HUES64 (cell line): Measurements from ENCODE around the gene MUC5B.

Experiments used
- H3K27ac ChIP-seq: 2 replicates; pipeline ENCODE4 v1.7.0; 2013; ENCODE audit warnings: low read depth, low read length, inconsistent platforms
- H3K27me3 ChIP-seq: 2 replicates; pipeline ENCODE4 v1.6.1; 2013; ENCODE audit warnings: mild to moderate bottlenecking, low read length; ENCODE audit not compliant: insufficient read depth
- H3K36me3 ChIP-seq: 2 replicates; pipeline ENCODE4 v1.6.1; 2013; ENCODE audit warnings: mild to moderate bottlenecking, low read length; ENCODE audit not compliant: insufficient read depth
- H3K4me1 ChIP-seq: 2 replicates; pipeline ENCODE4 v1.6.1; 2013; ENCODE audit warnings: mild to moderate bottlenecking, low read length, moderate library complexity; ENCODE audit not compliant: insufficient read depth
- H3K4me3 ChIP-seq: 2 replicates; pipeline ENCODE4 v1.5.1; 2013; ENCODE audit warnings: mild to moderate bottlenecking, low read length, moderate library complexity
- H3K9ac ChIP-seq: 2 replicates; pipeline ENCODE4 v1.6.1; 2013; ENCODE audit warnings: mild to moderate bottlenecking, low read depth, low read length
- H3K9me3 ChIP-seq: 2 replicates; pipeline ENCODE4 v1.6.1; 2013; ENCODE audit warnings: low read depth, low read length; ENCODE audit not compliant: insufficient read depth
- WGBS: fragments of 150-250, 120-280 bp; methylation state at CpG from one replicate; pipeline ENCODE4 v1.1.7; 2013; ENCODE audit warnings: missing lambda C conversion rate; 5-methylcytosine and 5-hydroxymethylcytosine counted together

The MUC5B gene

GRCh38 chr11:1278766-1279673 lies 56.2 kb downstream of the MUC5B start:
- H3K36me3 ChIP-seq = peaks cover 26% of the 10 kb centered on the region
- no peak overlapping the region for H3K27ac ChIP-seq
- no peaks in the 10 kb centered on the region for H3K9me3 ChIP-seq
- H3K4me3 ChIP-seq = no peak overlapping the region
- H3K9ac ChIP-seq = no peak overlapping the region
- WGBS = 96% methylated on average over 40 of the region's 40 CpGs
- no peaks in the 10 kb centered on the region for H3K27me3 ChIP-seq
- no peaks in the 10 kb centered on the region for H3K4me1 ChIP-seq

GRCh38 chr11:1279674-1280055 lies 56.8 kb downstream of the MUC5B start:
- Histone ChIP-seq H3K9me3 (no peaks in the 10 kb centered on the region), H3K27me3 (no peaks in the 10 kb centered on the region), H3K9ac (no peak overlapping the region), H3K4me3 (no peak overlapping the region), H3K27ac (no peak overlapping the region), H3K4me1 (no peaks in the 10 kb centered on the region), H3K36me3 (peaks cover 28% of the 10 kb centered on the region)
- WGBS = 96% methylated on average over 14 of the region's 14 CpGs

DNA sequence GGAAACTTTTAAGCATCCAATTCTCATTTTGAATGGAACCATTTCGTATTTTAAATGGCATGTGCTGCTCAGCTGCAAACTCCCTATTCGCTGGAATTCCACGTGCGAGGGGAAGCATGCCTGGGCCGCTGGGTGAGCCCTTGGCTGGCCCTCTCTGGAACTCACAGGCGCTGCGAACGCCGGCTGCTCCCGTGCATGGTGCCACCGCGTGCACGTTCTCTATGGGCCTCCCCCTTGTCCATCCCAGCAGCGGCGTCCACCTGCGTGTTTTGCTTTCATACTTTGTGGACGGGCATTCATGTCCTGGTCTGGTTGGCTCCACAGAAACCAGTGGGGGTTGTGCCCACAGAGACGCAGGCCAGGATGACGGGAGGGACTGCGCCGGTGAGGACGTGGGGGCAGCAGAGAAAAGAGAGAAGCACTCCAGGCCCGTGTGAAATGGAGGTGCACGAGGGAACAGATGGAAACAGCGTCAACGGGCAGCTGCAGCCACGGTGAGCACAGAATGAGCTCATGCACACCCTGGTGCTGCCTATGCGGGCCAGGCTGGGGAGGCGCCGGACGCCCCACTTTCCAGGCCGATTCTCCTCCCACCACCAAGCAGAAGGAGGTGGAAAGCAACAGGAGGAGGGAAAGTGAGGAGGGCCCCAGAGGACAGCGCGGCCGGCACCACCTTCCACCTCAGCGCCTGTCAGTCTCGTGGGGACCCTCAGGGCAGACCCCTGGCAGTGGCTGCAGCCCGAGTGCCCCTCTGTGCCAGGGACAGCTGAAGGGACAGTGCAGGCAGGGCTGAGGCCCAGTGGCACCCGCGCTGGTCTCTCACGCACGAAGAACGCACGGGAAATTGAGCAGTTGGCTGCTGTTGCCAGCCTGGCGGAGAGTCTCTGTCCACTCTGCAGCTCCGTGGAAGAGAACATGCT lies 57.5 kb downstream of the MUC5B start:
- peaks cover 30% of the 10 kb centered on the region for H3K36me3 ChIP-seq
- no peak overlapping the region for H3K9ac ChIP-seq
- no peaks in the 10 kb centered on the region for H3K9me3 ChIP-seq
- H3K4me3 ChIP-seq = no peak overlapping the region
- H3K27ac ChIP-seq = no peak overlapping the region
- no peaks in the 10 kb centered on the region for H3K4me1 ChIP-seq
- H3K27me3 ChIP-seq = no peaks in the 10 kb centered on the region
- WGBS = 97% methylated on average over 46 of the region's 46 CpGs

GRCh38 chr11:1281326-1281973 lies 58.6 kb downstream of the MUC5B start:
- Histone ChIP-seq H3K27me3 (no peaks in the 10 kb centered on the region), H3K4me1 (no peaks in the 10 kb centered on the region), H3K4me3 (no peak overlapping the region), H3K9ac (no peak overlapping the region), H3K27ac (no peak overlapping the region), H3K36me3 (peaks cover 24% of the 10 kb centered on the region), H3K9me3 (no peaks in the 10 kb centered on the region)
- WGBS = 89% methylated on average over 33 of the region's 33 CpGs

DNA sequence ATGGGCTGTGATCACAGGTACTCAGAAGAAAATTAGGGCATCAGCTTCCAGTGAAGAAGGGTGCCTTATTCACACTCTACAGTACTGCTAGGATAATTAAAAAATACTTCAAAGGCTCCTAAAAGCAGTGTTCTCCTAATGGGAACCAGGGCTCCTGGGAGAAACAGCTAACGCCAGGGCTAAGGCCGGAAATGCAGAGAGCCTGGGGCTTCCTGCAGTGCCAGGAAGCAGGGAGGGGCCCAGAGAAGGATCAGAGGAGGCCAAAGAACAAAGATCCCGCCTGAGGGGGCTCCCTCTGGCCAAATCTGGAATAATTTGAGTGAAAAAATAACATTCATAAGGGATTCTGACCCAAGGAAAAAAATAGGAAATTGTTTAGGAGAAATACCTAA lies 59.1 kb downstream of the MUC5B start:
- H3K4me1 ChIP-seq = no peaks in the 10 kb centered on the region
- WGBS = 42% methylated on average over 3 of the region's 3 CpGs
- no peak overlapping the region for H3K9ac ChIP-seq
- no peaks in the 10 kb centered on the region for H3K27me3 ChIP-seq
- H3K36me3 ChIP-seq = peaks cover 24% of the 10 kb centered on the region
- H3K4me3 ChIP-seq = no peak overlapping the region
- no peaks in the 10 kb centered on the region for H3K9me3 ChIP-seq
- H3K27ac ChIP-seq = no peak overlapping the region

- WGBS = 95% methylated on average over 18 of the region's 18 CpGs
- Histone ChIP-seq H3K9me3 (no peaks in the 10 kb centered on the region), H3K4me3 (no peak overlapping the region), H3K9ac (no peak overlapping the region), H3K36me3 (peaks cover 24% of the 10 kb centered on the region), H3K27me3 (no peaks in the 10 kb centered on the region), H3K4me1 (no peaks in the 10 kb centered on the region), H3K27ac (no peak overlapping the region)
Measured at GRCh38 chr11:1283091-1283511, 60.2 kb downstream of the MUC5B start.

- no peaks in the 10 kb centered on the region for H3K9me3 ChIP-seq
- H3K4me3 ChIP-seq = no peak overlapping the region
- no peaks in the 10 kb centered on the region for H3K27me3 ChIP-seq
- no peak overlapping the region for H3K27ac ChIP-seq
- peaks cover 32% of the 10 kb centered on the region for H3K36me3 ChIP-seq
- H3K9ac ChIP-seq = no peak overlapping the region
- H3K4me1 ChIP-seq = no peaks in the 10 kb centered on the region
- 95% methylated on average over 8 of the region's 8 CpGs for WGBS
Measured at GRCh38 chr11:1283906-1284305, 61.0 kb downstream of the MUC5B start.

- Histone ChIP-seq H3K9me3 (no peaks in the 10 kb centered on the region), H3K36me3 (peaks cover 40% of the 10 kb centered on the region), H3K27me3 (no peaks in the 10 kb centered on the region), H3K4me3 (no peak overlapping the region), H3K4me1 (no peaks in the 10 kb centered on the region), H3K9ac (no peak overlapping the region), H3K27ac (no peak overlapping the region)
- 95% methylated on average over 23 of the region's 23 CpGs for WGBS
Measured at GRCh38 chr11:1285316-1285744, 62.5 kb downstream of the MUC5B start.

- 95% methylated on average over 17 of the region's 17 CpGs for WGBS
- no peaks in the 10 kb centered on the region for H3K27me3 ChIP-seq
- H3K27ac ChIP-seq = no peak overlapping the region
- peaks cover 45% of the 10 kb centered on the region for H3K36me3 ChIP-seq
- no peak overlapping the region for H3K9ac ChIP-seq
- H3K9me3 ChIP-seq = no peaks in the 10 kb centered on the region
- H3K4me3 ChIP-seq = no peak overlapping the region
- H3K4me1 ChIP-seq = no peaks in the 10 kb centered on the region
Measured at GRCh38 chr11:1285876-1286275, 63.0 kb downstream of the MUC5B start.

- no peaks in the 10 kb centered on the region for H3K27me3 ChIP-seq
- H3K9me3 ChIP-seq = no peaks in the 10 kb centered on the region
- H3K27ac ChIP-seq = no peak overlapping the region
- no peak overlapping the region for H3K4me3 ChIP-seq
- no peaks in the 10 kb centered on the region for H3K4me1 ChIP-seq
- H3K36me3 ChIP-seq = peaks cover 48% of the 10 kb centered on the region
- WGBS = 94% methylated on average over 9 of the region's 9 CpGs
- H3K9ac ChIP-seq = no peak overlapping the region
Measured at GRCh38 chr11:1287928-1288327, 65.1 kb downstream of the MUC5B start.
